Measurements from ENCODE around the gene CFAP53.

GRCh38 chr18:50196261-50196660, 70.0 kb downstream of the CFAP53 start:
- TF ChIP-seq POLR2A (IDR thresholded peaks at IDR 0.05; ENCODE audit: low read length) (no peak), GATA1 (IDR thresholded peaks at IDR 0.05; ENCODE audit: low read depth, low read length) (no peak)
